A673 (cell line): ENCODE data around the gene RAD51AP2.

ENCODE experiments used
- EZH2 ChIP-seq: fragments of 200-600 bp; sonication (generic); IDR thresholded peaks from 2 replicates; pipeline ENCODE4 v1.6.1; 2017; ENCODE audit warnings: borderline replicate concordance, low read depth, mild to moderate bottlenecking, mixed read lengths, antibody characterized with exemption, low read length; ENCODE audit not compliant: poor library complexity, severe bottlenecking
- TF ChIP-seq, protein P1 (sequence below): fragments of 300-800, 200-600 bp; sonication (generic); conservative IDR thresholded peaks from 2 replicates; pipeline ENCODE4 v1.5.1; 2017; ENCODE audit warnings: low read depth, mild to moderate bottlenecking, antibody characterized with exemption, low read length, moderate library complexity, mixed read lengths

DNA sequence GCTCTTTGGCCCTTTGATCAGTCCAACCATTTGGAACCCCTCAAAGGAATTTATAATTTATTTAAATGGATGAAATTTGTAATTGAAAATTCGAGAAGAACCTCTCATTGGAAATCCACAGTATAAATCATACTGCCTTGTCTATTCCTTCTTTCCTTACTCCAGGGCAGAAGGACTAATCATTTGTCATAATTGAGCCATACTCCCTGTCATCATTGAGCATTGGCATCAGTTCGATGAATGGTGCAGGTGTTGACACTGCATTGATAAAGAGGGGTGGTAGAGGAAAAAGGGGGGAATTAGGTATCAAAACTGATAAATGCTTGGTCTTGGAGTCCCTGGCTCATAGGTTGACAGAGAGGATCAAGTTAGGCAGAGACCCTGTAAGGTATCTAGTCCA, 24.2 kb upstream of the RAD51AP2 start:
- TF ChIP-seq, protein P1, sequence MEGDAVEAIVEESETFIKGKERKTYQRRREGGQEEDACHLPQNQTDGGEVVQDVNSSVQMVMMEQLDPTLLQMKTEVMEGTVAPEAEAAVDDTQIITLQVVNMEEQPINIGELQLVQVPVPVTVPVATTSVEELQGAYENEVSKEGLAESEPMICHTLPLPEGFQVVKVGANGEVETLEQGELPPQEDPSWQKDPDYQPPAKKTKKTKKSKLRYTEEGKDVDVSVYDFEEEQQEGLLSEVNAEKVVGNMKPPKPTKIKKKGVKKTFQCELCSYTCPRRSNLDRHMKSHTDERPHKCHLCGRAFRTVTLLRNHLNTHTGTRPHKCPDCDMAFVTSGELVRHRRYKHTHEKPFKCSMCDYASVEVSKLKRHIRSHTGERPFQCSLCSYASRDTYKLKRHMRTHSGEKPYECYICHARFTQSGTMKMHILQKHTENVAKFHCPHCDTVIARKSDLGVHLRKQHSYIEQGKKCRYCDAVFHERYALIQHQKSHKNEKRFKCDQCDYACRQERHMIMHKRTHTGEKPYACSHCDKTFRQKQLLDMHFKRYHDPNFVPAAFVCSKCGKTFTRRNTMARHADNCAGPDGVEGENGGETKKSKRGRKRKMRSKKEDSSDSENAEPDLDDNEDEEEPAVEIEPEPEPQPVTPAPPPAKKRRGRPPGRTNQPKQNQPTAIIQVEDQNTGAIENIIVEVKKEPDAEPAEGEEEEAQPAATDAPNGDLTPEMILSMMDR: no peak
- TF ChIP-seq EZH2: no peak
